Measurements from ENCODE around the gene CHMP1A. TPM values are rescaled to one million over a fixed set of nuclear protein-coding genes. Genes with fewer than 3 reads are reported as not detected.
A peak's percentile ranks its signal among the peaks of the same experiment; 100 is the strongest.

CHMP1A gene
- total RNA-seq, 3 donors from 2014 or later (not counting 1 experiment from before 2014, with no cell fraction given) = 124 to 135 (median 134) TPM

DNA sequence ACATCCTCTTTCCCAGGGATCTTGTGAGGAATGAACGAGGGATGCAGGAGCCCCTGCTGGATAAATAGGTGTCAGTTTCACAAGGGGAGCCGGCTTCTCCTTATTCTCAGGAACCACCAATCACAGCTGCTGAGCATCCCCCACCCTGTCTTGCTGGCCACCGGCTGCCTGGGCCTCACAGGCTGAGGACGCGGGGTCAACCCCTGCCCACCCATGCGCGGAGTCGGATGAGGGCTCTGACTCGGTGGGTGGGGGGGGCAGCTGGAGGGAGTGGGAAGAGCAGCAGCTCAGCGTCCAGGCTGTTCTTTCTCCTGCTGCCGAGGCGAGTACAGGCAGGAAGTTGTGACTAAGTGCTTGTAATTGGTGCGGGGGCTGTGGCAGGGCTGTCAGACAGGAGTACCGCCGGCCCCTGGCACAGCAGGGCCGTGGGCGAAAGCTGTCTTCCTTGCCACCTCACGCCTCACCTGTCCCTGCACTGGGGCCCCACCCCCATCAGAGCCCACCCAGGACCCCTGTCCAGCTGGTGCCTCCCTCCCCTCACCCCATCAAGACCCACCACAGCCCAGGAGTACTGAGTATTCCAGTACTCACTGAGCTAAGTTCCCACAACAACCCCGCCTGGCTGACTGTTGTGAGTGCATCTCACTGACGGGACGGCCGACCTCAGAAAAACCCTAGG lies 55.1 kb downstream of the CHMP1A start:
- WGBS (ENCODE audit: insufficient coverage) = 4% methylated on average over 22 of the region's 22 CpGs
- no peaks in the 10 kb centered on the region for H3K9me3 ChIP-seq (ENCODE audit: control insufficient read depth, insufficient read depth, low read length)
- H3K36me3 Mint-ChIP-seq = no peaks in the 10 kb centered on the region
- H3K27me3 Mint-ChIP-seq (ENCODE audit: low read depth in 2 of 2) = no peaks in the 10 kb centered on the region
- TF ChIP-seq, protein P1, sequence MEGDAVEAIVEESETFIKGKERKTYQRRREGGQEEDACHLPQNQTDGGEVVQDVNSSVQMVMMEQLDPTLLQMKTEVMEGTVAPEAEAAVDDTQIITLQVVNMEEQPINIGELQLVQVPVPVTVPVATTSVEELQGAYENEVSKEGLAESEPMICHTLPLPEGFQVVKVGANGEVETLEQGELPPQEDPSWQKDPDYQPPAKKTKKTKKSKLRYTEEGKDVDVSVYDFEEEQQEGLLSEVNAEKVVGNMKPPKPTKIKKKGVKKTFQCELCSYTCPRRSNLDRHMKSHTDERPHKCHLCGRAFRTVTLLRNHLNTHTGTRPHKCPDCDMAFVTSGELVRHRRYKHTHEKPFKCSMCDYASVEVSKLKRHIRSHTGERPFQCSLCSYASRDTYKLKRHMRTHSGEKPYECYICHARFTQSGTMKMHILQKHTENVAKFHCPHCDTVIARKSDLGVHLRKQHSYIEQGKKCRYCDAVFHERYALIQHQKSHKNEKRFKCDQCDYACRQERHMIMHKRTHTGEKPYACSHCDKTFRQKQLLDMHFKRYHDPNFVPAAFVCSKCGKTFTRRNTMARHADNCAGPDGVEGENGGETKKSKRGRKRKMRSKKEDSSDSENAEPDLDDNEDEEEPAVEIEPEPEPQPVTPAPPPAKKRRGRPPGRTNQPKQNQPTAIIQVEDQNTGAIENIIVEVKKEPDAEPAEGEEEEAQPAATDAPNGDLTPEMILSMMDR (IDR thresholded peaks at IDR 0.05) = no peak
- peaks cover 7 to 15% of the 10 kb centered on the region in 2 donors for H3K4me1 Mint-ChIP-seq
- DNase-seq (peak; percentile 60 to 72), ATAC-seq (peak; percentile 91 to 97 (median 94))
- H3K4me3 Mint-ChIP-seq = no peak overlapping the region
- no peaks in the 10 kb centered on the region for H3K9me3 Mint-ChIP-seq
- no peak overlapping the region for H3K27ac ChIP-seq (ENCODE audit: low read length)
- peaks cover 16% of the 10 kb centered on the region for H3K4me1 ChIP-seq (ENCODE audit: control insufficient read depth, insufficient read depth, low read length)
- peak overlapping the region in 1 of 2 donors; percentile 73 for H3K27ac Mint-ChIP-seq
- H3K36me3 ChIP-seq (ENCODE audit: control insufficient read depth, insufficient read depth, low read length) = no peaks in the 10 kb centered on the region
- H3K27me3 ChIP-seq (ENCODE audit: control insufficient read depth, insufficient read depth, low read length) = no peaks in the 10 kb centered on the region
- H3K4me3 ChIP-seq (ENCODE audit: low read length) = no peak overlapping the region
- intact Hi-C loops (cut with micrococcal nuclease) = no loop called here

DNA sequence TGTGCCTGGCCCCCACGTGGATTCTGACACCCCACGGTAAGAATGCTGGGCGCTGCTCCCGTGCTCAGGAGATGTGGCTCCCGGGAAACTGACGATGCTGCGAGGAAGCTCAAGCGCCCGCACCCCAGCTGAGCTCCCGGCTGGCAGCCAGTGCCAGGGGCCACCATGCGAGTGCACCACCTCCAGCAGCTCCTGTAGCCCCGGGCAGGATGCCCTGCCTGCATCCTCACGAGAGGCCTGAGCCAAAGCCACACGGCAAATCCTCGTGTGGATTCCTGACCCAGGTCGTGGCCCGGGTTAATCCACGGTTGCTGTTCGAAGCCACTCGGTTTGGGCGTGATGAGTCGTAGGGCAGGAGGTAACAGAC lies 55.6 kb downstream of the CHMP1A start:
- H3K27me3 Mint-ChIP-seq (ENCODE audit: low read depth in 2 of 2) = no peaks in the 10 kb centered on the region
- H3K9me3 Mint-ChIP-seq = no peaks in the 10 kb centered on the region
- TF ChIP-seq, protein P1 (IDR thresholded peaks at IDR 0.05) = no peak
- H3K27me3 ChIP-seq (ENCODE audit: control insufficient read depth, insufficient read depth, low read length) = no peaks in the 10 kb centered on the region
- H3K4me3 ChIP-seq (ENCODE audit: low read length) = no peak overlapping the region
- no peak overlapping the region for H3K4me3 Mint-ChIP-seq
- peaks cover 16% of the 10 kb centered on the region for H3K4me1 ChIP-seq (ENCODE audit: control insufficient read depth, insufficient read depth, low read length)
- DNase-seq (no peak), ATAC-seq (no peak)
- 79% methylated on average over 22 of the region's 22 CpGs for WGBS (ENCODE audit: insufficient coverage)
- no peaks in the 10 kb centered on the region for H3K36me3 ChIP-seq (ENCODE audit: control insufficient read depth, insufficient read depth, low read length)
- H3K36me3 Mint-ChIP-seq = no peaks in the 10 kb centered on the region
- no peak overlapping the region for H3K27ac ChIP-seq (ENCODE audit: low read length)
- H3K4me1 Mint-ChIP-seq = peaks cover 7 to 15% of the 10 kb centered on the region in 2 donors
- H3K9me3 ChIP-seq (ENCODE audit: control insufficient read depth, insufficient read depth, low read length) = no peaks in the 10 kb centered on the region
- intact Hi-C loops (cut with micrococcal nuclease) = no loop called here
- H3K27ac Mint-ChIP-seq = peak overlapping the region in 1 of 2 donors; percentile 73

DNA sequence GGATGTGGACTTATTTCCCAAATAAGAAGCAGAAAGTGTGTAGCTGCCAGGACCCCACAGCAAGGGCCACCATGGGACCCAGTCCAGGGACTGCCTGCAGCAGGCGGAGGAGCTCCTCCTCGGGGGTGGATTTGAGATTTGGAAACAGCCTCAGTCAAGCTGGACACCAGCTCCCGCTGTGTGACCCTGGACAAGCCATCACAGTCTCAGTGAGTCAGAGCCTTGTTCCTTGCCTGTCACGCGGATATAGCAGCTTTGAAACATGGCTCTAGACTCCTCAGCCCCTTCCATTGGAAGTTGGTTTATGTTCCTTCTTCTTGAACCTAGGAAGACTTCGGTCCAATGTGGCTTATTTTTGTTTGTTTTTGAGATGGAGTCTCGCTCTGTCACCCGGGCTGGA lies 56.6 kb downstream of the CHMP1A start:
- no peak overlapping the region for H3K27ac Mint-ChIP-seq
- H3K4me3 ChIP-seq (ENCODE audit: low read length) = no peak overlapping the region
- intact Hi-C loops (cut with micrococcal nuclease) = no loop called here
- no peak overlapping the region for H3K27ac ChIP-seq (ENCODE audit: low read length)
- DNase-seq (no peak), ATAC-seq (no peak)
- H3K36me3 ChIP-seq (ENCODE audit: control insufficient read depth, insufficient read depth, low read length) = no peaks in the 10 kb centered on the region
- H3K9me3 Mint-ChIP-seq = no peaks in the 10 kb centered on the region
- no peak overlapping the region for H3K4me3 Mint-ChIP-seq
- H3K27me3 ChIP-seq (ENCODE audit: control insufficient read depth, insufficient read depth, low read length) = no peaks in the 10 kb centered on the region
- peaks cover 16% of the 10 kb centered on the region for H3K4me1 ChIP-seq (ENCODE audit: control insufficient read depth, insufficient read depth, low read length)
- H3K9me3 ChIP-seq (ENCODE audit: control insufficient read depth, insufficient read depth, low read length) = no peaks in the 10 kb centered on the region
- no peaks in the 10 kb centered on the region for H3K36me3 Mint-ChIP-seq
- 92% methylated on average over 8 of the region's 8 CpGs for WGBS (ENCODE audit: insufficient coverage)
- TF ChIP-seq, protein P1 (IDR thresholded peaks at IDR 0.05) = no peak
- peaks cover 7 to 15% of the 10 kb centered on the region in 2 donors for H3K4me1 Mint-ChIP-seq
- H3K27me3 Mint-ChIP-seq (ENCODE audit: low read depth in 2 of 2) = no peaks in the 10 kb centered on the region

DNA sequence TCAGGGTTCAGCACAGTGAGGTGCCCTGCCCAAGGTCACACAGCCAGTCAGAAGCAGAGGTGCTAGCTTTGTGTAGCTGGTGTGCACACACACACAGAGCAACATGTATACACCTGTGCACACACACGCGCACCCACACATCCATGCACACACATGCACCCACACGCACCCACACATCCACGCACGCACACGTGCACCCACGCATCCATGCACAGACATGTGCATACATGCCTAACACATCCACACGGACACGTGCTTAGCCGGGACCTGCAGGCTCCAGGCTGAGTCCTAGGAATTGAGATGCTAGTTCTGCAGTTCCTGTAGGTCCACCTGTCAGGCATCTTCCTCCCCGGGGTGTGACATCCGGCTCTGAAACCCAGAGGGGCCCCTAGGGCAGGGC lies 57.1 kb downstream of the CHMP1A start:
- Histone ChIP-seq H3K4me3 (ENCODE audit: low read length) (no peak overlapping the region), H3K9me3 (ENCODE audit: control insufficient read depth, insufficient read depth, low read length) (no peaks in the 10 kb centered on the region), H3K4me1 (ENCODE audit: control insufficient read depth, insufficient read depth, low read length) (peaks cover 16% of the 10 kb centered on the region), H3K27ac (ENCODE audit: low read length) (no peak overlapping the region), H3K36me3 (ENCODE audit: control insufficient read depth, insufficient read depth, low read length) (no peaks in the 10 kb centered on the region), H3K27me3 (ENCODE audit: control insufficient read depth, insufficient read depth, low read length) (no peaks in the 10 kb centered on the region)
- H3K27ac Mint-ChIP-seq = no peak overlapping the region
- 86% methylated on average over 12 of the region's 12 CpGs for WGBS (ENCODE audit: insufficient coverage)
- ATAC-seq (no peak), DNase-seq (no peak)
- no peaks in the 10 kb centered on the region for H3K9me3 Mint-ChIP-seq
- no peak overlapping the region for H3K4me3 Mint-ChIP-seq
- no peaks in the 10 kb centered on the region for H3K27me3 Mint-ChIP-seq (ENCODE audit: low read depth in 2 of 2)
- intact Hi-C loops (cut with micrococcal nuclease) = no loop called here
- peaks cover 7 to 15% of the 10 kb centered on the region in 2 donors for H3K4me1 Mint-ChIP-seq
- no peaks in the 10 kb centered on the region for H3K36me3 Mint-ChIP-seq
- TF ChIP-seq, protein P1 (IDR thresholded peaks at IDR 0.05) = no peak
